Ascending aorta (tissue), 2 donors: ENCODE data around the gene KLC3. TPM values are rescaled to one million over a fixed set of nuclear protein-coding genes. Genes with fewer than 3 reads are reported as not detected.

Experiments used
- DNase-seq, 2 donors: peaks; one replicate each; pipeline ENCODE4 v3.0.0-alpha.2; 2019; ENCODE audit warnings: low spot score in 2 of 2
- H3K27ac ChIP-seq, 2 donors: fragments of 200-600 bp; sonication (generic); one replicate each; pipeline ENCODE4 v1.5.1; 2016 to 2017; ENCODE audit warnings: mild to moderate bottlenecking in 1 of 2
- H3K27me3 ChIP-seq: fragments of 200-600 bp; sonication (generic); one replicate; pipeline ENCODE4 v1.5.1; 2017
- H3K36me3 ChIP-seq, 2 donors: fragments of 200-600 bp; sonication (generic); one replicate each; pipeline ENCODE4 v1.5.1; 2016
- H3K4me1 ChIP-seq, 2 donors: fragments of 200-600 bp; sonication (generic); one replicate each; pipeline ENCODE4 v1.5.1; 2016 to 2017; ENCODE audit warnings: mild to moderate bottlenecking in 1 of 2
- H3K4me3 ChIP-seq, 2 donors: fragments of 200-600 bp; sonication (generic); one replicate each; pipeline ENCODE4 v1.5.1; 2016 to 2017; ENCODE audit warnings: mild to moderate bottlenecking in 1 of 2
- H3K9me3 ChIP-seq, 2 donors: fragments of 200-600 bp; sonication (generic); one replicate each; pipeline ENCODE4 v1.5.1; 2016
- intact Hi-C: fragments of 100-400 bp; cut with DNase I; formaldehyde crosslinking; loops from one replicate; pipeline ENCODE4 v1.15.1; 2023
- total RNA-seq: library from RNA; depleted of rRNA; stranded (reverse); fragments of >200 nt; gene quantifications from one replicate; pipeline ENCODE4 v1.1.0, GENCODE V29; 2016
- TF ChIP-seq, protein P1 (sequence below), 3 experiments: fragments of 200-600 bp in 2 of 3; fragments of 450-650 bp in 1 of 3; sonication (generic) in 2 of 3; IDR thresholded peaks; one replicate each; pipeline ENCODE4 v1.5.1; 2016 to 2019; ENCODE audit warnings: antibody characterized with exemption in 3 of 3, mild to moderate bottlenecking in 1 of 3, moderate library complexity in 1 of 3

Gene KLC3
- total RNA-seq, 1 donor from 2014 or later, result not detected

DNA sequence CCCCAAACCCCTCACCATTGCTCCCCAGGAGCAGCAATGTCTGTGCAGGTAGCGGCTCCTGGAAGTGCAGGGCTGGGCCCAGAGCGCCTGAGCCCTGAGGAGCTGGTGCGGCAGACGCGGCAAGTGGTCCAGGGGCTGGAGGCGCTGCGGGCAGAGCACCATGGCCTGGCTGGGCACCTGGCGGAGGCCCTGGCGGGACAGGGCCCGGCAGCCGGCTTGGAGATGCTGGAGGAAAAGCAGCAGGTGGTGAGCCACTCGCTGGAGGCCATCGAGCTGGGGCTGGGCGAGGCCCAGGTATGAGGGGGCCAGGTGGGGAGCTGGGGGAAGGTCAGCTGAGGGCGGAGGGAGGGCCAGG, 4.9 kb downstream of the KLC3 start:
- no peaks in the 10 kb centered on the region for H3K36me3 ChIP-seq
- no peaks in the 10 kb centered on the region for H3K9me3 ChIP-seq
- intact Hi-C loops, result no loop called here
- no peak overlapping the region for H3K27ac ChIP-seq
- peaks cover 8% of the 10 kb centered on the region for H3K27me3 ChIP-seq
- no peak for DNase-seq
- no peak overlapping the region for H3K4me3 ChIP-seq
- H3K4me1 ChIP-seq, result peaks cover 2 to 4% of the 10 kb centered on the region in 2 donors
- TF ChIP-seq, protein P1, sequence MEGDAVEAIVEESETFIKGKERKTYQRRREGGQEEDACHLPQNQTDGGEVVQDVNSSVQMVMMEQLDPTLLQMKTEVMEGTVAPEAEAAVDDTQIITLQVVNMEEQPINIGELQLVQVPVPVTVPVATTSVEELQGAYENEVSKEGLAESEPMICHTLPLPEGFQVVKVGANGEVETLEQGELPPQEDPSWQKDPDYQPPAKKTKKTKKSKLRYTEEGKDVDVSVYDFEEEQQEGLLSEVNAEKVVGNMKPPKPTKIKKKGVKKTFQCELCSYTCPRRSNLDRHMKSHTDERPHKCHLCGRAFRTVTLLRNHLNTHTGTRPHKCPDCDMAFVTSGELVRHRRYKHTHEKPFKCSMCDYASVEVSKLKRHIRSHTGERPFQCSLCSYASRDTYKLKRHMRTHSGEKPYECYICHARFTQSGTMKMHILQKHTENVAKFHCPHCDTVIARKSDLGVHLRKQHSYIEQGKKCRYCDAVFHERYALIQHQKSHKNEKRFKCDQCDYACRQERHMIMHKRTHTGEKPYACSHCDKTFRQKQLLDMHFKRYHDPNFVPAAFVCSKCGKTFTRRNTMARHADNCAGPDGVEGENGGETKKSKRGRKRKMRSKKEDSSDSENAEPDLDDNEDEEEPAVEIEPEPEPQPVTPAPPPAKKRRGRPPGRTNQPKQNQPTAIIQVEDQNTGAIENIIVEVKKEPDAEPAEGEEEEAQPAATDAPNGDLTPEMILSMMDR (IDR thresholded peaks at IDR 0.05), result no peak

DNA sequence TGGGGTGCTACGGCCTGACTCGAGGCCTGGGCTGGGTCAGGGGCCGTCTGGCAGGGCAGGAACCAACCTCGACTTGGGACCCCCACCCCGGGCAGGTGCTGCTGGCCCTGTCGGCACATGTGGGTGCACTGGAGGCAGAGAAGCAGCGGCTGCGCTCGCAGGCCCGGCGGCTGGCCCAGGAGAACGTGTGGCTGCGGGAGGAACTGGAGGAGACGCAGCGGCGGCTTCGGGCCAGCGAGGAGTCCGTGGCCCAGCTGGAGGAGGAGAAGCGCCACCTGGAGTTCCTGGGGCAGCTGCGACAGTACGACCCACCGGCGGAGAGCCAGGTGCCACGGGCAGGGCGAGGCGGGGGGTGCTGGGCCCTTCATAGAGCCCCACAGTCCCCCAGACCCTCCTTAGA, 5.9 kb downstream of the KLC3 start:
- intact Hi-C loops, result no loop called here
- TF ChIP-seq, protein P1 (IDR thresholded peaks at IDR 0.05), result no peak
- Histone ChIP-seq H3K27me3 (peaks cover 4% of the 10 kb centered on the region), H3K36me3 (peaks cover 0 to 3% of the 10 kb centered on the region in 2 donors), H3K9me3 (no peaks in the 10 kb centered on the region), H3K27ac (no peak overlapping the region), H3K4me3 (no peak overlapping the region), H3K4me1 (no peaks in the 10 kb centered on the region)
- DNase-seq, result no peak

DNA sequence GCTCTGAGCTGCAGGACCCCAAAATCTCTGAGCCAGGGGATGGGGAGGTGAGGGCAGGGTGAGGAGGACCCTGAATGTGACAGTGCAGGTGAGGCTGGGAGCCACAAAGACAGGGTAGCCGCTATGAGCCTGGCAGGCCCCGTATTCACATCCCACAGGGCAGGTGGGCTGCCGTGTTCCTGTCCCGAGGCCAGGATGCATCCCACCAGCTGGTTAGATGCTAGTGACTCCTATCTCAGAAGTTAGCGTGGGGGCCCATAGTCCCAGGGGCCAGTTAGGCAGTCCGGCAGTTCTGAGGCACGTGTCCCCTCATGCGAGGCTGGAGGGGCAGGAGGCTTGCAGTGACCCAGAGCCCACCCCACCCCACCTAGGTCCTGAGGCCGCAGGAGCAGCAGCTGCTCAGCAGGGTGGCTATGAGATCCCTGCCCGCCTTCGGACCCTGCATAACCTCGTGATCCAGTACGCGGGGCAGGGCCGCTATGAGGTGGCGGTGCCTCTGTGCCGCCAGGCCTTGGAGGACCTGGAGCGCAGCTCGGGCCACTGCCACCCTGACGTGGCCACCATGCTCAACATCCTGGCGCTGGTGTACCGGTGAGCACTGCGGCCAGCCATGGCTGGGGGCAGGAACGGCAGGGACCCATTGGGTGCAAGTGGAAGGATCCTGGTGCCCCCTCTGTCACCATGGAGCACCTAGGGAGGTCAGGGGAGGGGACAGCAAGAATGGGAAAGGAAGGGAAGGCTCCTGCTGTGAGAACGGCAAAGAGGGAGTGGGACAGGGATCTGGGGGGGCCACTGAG, 7.2 kb downstream of the KLC3 start:
- TF ChIP-seq, protein P1 (IDR thresholded peaks at IDR 0.05), result no peak
- Histone ChIP-seq H3K9me3 (no peaks in the 10 kb centered on the region), H3K27me3 (peaks cover 4% of the 10 kb centered on the region), H3K27ac (no peak overlapping the region), H3K4me1 (no peaks in the 10 kb centered on the region), H3K4me3 (no peak overlapping the region), H3K36me3 (peaks cover 8 to 13% of the 10 kb centered on the region in 2 donors)
- DNase-seq, result no peak
- intact Hi-C loops, result no loop called here

DNA sequence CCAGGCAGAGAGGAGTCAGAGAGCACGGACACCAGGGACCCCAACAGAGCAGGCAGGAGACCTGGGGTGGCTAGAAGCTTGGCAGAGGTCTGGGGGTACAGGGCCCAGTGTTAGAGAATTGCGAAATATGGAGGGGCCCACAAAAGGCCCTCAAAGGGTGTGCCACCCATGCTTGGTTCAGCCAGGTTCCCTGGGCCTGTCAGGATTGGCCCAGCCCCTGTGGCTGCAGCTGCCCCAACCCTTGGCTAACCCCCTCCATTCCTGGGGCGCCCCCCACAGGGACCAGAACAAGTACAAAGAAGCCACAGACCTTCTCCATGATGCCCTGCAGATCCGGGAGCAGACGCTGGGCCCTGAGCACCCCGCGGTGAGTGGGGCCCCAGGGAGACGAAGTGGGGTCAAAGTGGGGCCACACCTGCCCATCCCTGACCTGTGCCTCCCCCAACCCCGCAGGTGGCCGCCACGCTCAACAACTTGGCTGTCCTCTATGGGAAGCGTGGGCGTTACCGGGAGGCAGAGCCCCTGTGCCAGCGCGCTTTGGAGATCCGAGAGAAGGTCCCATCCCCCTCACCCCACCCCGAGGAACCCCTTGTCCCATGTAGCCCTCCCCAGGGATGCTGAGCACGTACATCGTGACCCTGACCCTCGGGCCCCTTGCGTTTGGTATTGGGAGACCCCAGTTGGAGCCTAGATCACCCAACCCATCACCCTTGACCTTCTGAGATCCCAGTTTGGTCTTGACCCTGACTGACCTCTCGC, 8.0 kb downstream of the KLC3 start:
- no peak overlapping the region for H3K4me3 ChIP-seq
- H3K9me3 ChIP-seq, result no peaks in the 10 kb centered on the region
- intact Hi-C loops, result no loop called here
- DNase-seq, result no peak
- no peak overlapping the region for H3K27ac ChIP-seq
- peaks cover 4% of the 10 kb centered on the region for H3K27me3 ChIP-seq
- peaks cover 15 to 21% of the 10 kb centered on the region in 2 donors for H3K36me3 ChIP-seq
- no peaks in the 10 kb centered on the region for H3K4me1 ChIP-seq
- TF ChIP-seq, protein P1 (IDR thresholded peaks at IDR 0.05), result no peak

DNA sequence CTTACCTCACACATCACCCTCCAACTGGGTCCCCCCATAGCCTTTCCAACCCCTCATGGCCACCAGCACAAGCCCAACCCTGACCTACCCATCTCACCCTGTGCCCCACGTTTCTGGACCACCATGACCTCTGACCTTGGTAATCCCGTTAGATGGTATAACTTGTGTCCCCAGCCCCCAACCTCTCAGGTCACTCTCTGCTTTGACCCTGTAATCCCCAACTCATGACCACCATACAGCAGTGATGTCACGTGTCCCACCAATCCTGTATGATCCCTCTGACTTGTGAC, 8.5 kb downstream of the KLC3 start:
- Histone ChIP-seq H3K4me1 (no peaks in the 10 kb centered on the region), H3K27ac (no peak overlapping the region), H3K4me3 (no peak overlapping the region), H3K27me3 (peaks cover 4% of the 10 kb centered on the region), H3K36me3 (peaks cover 18 to 24% of the 10 kb centered on the region in 2 donors), H3K9me3 (no peaks in the 10 kb centered on the region)
- DNase-seq, result no peak
- intact Hi-C loops, result no loop called here
- TF ChIP-seq, protein P1 (IDR thresholded peaks at IDR 0.05), result no peak
